ENCODE data around the gene VAV1. TPM values are rescaled to one million over a fixed set of nuclear protein-coding genes. Genes with fewer than 3 reads are reported as not detected.
A peak's percentile ranks its signal among the peaks of the same experiment; 100 is the strongest.
"Not testable (repeated sequence)": the region's sequence is repeated elsewhere in the genome, so short reads cannot be mapped to it uniquely, and the experiment has no call there.

VAV1 gene
- total RNA-seq, 1 experiment from 2014 or later: 0.83 TPM

GRCh38 chr19:6761053-6761676 lies 11.3 kb upstream of the VAV1 start (continued):
- TF ChIP-seq USF2 (CRISPR knock-in tag; IDR thresholded peaks at IDR 0.05) (peak; percentile 90), SMAD3 (CRISPR knock-in tag; IDR thresholded peaks at IDR 0.05; ENCODE audit: borderline replicate concordance) (no peak)

- POLR2A ChIA-PET; H3K27ac Mint-ChIP-seq; H3K27me3 Mint-ChIP-seq (ENCODE audit: low read depth); DNase-seq (ENCODE audit: low spot score); H3K9me3 Mint-ChIP-seq; H3K4me3 Mint-ChIP-seq; CTCF ChIA-PET; ATAC-seq: not testable (repeated sequence)
- peaks cover 17% of the 10 kb centered on the region for H3K4me1 Mint-ChIP-seq
- peaks cover 19% of the 10 kb centered on the region for H3K36me3 Mint-ChIP-seq
Observed at GRCh38 chr19:6762253-6762797, 10.2 kb upstream of the VAV1 start.

GRCh38 chr19:6765738-6766356 lies 6.7 kb upstream of the VAV1 start:
- Mint-ChIP-seq H3K27me3 (ENCODE audit: low read depth) (no peaks in the 10 kb centered on the region; the same call in 1 of the 2 replicates), H3K4me3 (peak overlapping the region; percentile 89), H3K27ac (peak overlapping the region; percentile 100), H3K9me3 (peaks cover 4% of the 10 kb centered on the region; the same call in 1 of the 2 replicates), H3K36me3 (peaks cover 9% of the 10 kb centered on the region), H3K4me1 (peaks cover 17% of the 10 kb centered on the region)
- ATAC-seq (peak; percentile 63), DNase-seq (ENCODE audit: low spot score) (peak; percentile 90)
- TF ChIP-seq TEAD1 (CRISPR knock-in tag; IDR thresholded peaks at IDR 0.05): peak; percentile 94; the same call in 1 of the 2 replicates
- 0 out of 2 replicates have a peak, but pooled peaks have one; percentile 38 for TF ChIP-seq ARID4B (CRISPR knock-in tag; IDR thresholded peaks at IDR 0.05; ENCODE audit: borderline replicate concordance)
- TF ChIP-seq TEAD4 (CRISPR knock-in tag; IDR thresholded peaks at IDR 0.05): 0 out of 2 replicates have a peak, but pooled peaks have one; percentile 81
- TF ChIP-seq GTF2I (CRISPR knock-in tag; conservative IDR thresholded peaks at IDR 0.05): no peak
- TF ChIP-seq SP1 (CRISPR knock-in tag; conservative IDR thresholded peaks at IDR 0.05): peak; percentile 68; the same call in 1 of the 2 replicates
- TF ChIP-seq CREB1 (CRISPR knock-in tag; IDR thresholded peaks at IDR 0.05): no peak
- 0 out of 2 replicates have a peak, but pooled peaks have one; percentile 44 for TF ChIP-seq MAX (CRISPR knock-in tag; IDR thresholded peaks at IDR 0.05)
- no peak for TF ChIP-seq ZNF138 (CRISPR knock-in tag; conservative IDR thresholded peaks at IDR 0.05)
- TF ChIP-seq FOXK1 (CRISPR knock-in tag; IDR thresholded peaks at IDR 0.05): 0 out of 2 replicates have a peak, but pooled peaks have one; percentile 52
- ChIA-PET CTCF (interaction anchor here (0.5 to 4.0 kb wide), 6 partner anchors 12 to 198 kb away, joined by 3 to 26 read pairs (median 4); partner anchors contain the start of gene TRIP10), POLR2A (interaction anchor here (1.1 to 4.5 kb wide), 3 partner anchors 13 to 341 kb away, joined by 4 to 40 read pairs (median 19); partner anchors contain the start of genes GPR108 and KHSRP)
